ENCODE measurements around the gene GRM7. TPM values are rescaled to one million over a fixed set of nuclear protein-coding genes. Genes with fewer than 3 reads are reported as not detected.

Gene GRM7
- total RNA-seq, 1 experiment from 2014 or later = 0.28 TPM

- Histone ChIP-seq H3T11ph (ENCODE audit: low read length) (no peak overlapping the region), H3K23ac (ENCODE audit: insufficient read length, low read depth, low read length) (no peak overlapping the region), H3K27ac (ENCODE audit: insufficient read length, low read depth, low read length) (no peak overlapping the region), H2BK5ac (ENCODE audit: insufficient read length, low read length) (no peak overlapping the region), H4K8ac (replicated peaks; ENCODE audit: insufficient read length, low read depth, low read length) (no peak overlapping the region), H2BK20ac (ENCODE audit: low read depth, low read length, poor library complexity, severe bottlenecking) (no peak overlapping the region), H4K5ac (ENCODE audit: insufficient read length, low read depth, low read length) (no peak overlapping the region), H2AFZ (ENCODE audit: low read length) (no peak overlapping the region), H3K23me2 (ENCODE audit: insufficient read length, low read depth, low read length, poor library complexity, severe bottlenecking) (no peaks in the 10 kb centered on the region), H4K20me1 (ENCODE audit: control insufficient read depth, insufficient read depth, insufficient read length) (no peaks in the 10 kb centered on the region), H4K91ac (ENCODE audit: insufficient read length, low read depth, low read length) (no peak overlapping the region), H3K4me1 (ENCODE audit: insufficient read depth, low read length) (no peaks in the 10 kb centered on the region), H2BK120ac (ENCODE audit: low read depth, low read length, poor library complexity, severe bottlenecking) (no peak overlapping the region), H3K79me1 (ENCODE audit: insufficient read depth, low read depth, low read length, poor library complexity, severe bottlenecking) (no peaks in the 10 kb centered on the region), H3K4me2 (ENCODE audit: insufficient read depth, insufficient read length, low read length) (no peak overlapping the region), H3K9me3 (ENCODE audit: control insufficient read depth, low read depth, low read length) (no peaks in the 10 kb centered on the region), H3K14ac (ENCODE audit: insufficient read depth, low read length) (no peak overlapping the region), H3K27me3 (ENCODE audit: insufficient read depth, low read length) (no peaks in the 10 kb centered on the region), H3K79me2 (ENCODE audit: insufficient read depth, low read length) (no peaks in the 10 kb centered on the region), H2BK15ac (ENCODE audit: low read depth, low read length) (no peak overlapping the region), H3K56ac (ENCODE audit: insufficient read length, low read depth, low read length) (no peak overlapping the region), H3K9ac (ENCODE audit: extremely low read depth, insufficient read length, low read length) (no peak overlapping the region), H3K18ac (ENCODE audit: insufficient read length, low read depth, low read length) (no peak overlapping the region), H3K4ac (ENCODE audit: low read depth, low read length) (no peak overlapping the region), H2BK12ac (ENCODE audit: insufficient read length, low read depth, low read length) (no peak overlapping the region), H2AK5ac (ENCODE audit: insufficient read length, low read length) (no peak overlapping the region)
- H3K27ac Mint-ChIP-seq = no peak overlapping the region
- H3K36me3 Mint-ChIP-seq (ENCODE audit: insufficient read depth in 1 of 3, low read depth in 3 of 3) = no peaks in the 10 kb centered on the region
- no CpG with 5 or more reads among the region's 2 CpGs for WGBS (ENCODE audit: extremely low coverage, insufficient read length, low lambda C conversion rate)
- H3K4me1 Mint-ChIP-seq = no peaks in the 10 kb centered on the region
- no peak overlapping the region for H3K4me3 Mint-ChIP-seq
- no peaks in the 10 kb centered on the region for H3K9me3 Mint-ChIP-seq
- no peak for DNase-seq
- TF ChIP-seq CTCF (conservative IDR thresholded peaks at IDR 0.05) = no peak
- H3K27me3 Mint-ChIP-seq (ENCODE audit: low read depth) = no peaks in the 10 kb centered on the region
These were observed 507.7 kb downstream of the GRM7 start for GRCh38 chr3:7368597-7368996.
